Measurements from ENCODE around the gene TUFT1.

DNA sequence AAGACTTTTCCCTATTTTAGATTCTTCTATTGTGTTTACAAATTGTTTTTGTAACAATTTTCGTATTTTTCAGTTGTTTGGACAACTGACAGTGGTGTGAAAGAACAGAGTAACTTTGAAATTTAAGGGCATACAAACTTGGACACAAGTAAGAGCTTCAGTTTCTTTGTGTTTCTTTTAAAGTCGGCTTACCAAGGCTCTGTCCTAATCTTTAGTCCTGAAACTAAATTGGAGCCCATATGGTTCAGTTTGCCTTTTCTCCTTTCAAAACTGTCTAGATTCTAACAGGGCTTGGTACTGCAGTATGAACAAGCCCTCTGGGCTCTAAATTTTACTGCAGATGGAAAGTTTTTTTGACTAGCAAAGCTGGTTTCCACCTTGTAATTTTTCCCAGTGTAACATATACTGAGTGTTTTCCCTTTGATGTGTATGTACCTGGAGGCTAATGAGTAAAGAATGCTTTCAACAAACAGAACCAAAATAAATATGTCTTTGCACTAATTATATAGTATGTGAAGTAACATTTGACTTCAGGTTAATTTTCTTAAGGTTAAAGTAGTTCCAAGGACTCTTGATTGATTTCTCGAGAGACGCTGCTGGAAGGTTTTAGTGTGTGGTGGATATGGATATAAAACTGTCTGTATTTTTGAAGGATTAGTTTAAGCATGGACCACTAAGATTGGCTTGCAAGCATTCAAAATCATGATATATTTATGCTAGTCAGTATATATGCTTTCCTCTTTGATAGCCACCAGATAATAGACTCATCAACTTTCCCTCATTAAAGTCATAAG is 75.8 kb downstream of the TUFT1 start:
- TF ChIP-seq CTCF (IDR thresholded peaks at IDR 0.05; ENCODE audit: poor library complexity) (no peak), EZH2phosphoT487 (IDR thresholded peaks at IDR 0.05; ENCODE audit: low read depth, severe bottlenecking, unreplicated experiment) (no peak)
